GM13976 (cell line): ENCODE data around the gene ARID1A.

Experiments used
- DNase-seq: peaks from one replicate; pipeline ENCODE4 v3.0.0; 2012; ENCODE audit warnings: low spot score
- CTCF ChIP-seq: IDR thresholded peaks from 2 replicates; pipeline ENCODE4 v1.5.1; 2012; ENCODE audit warnings: borderline replicate concordance, mild to moderate bottlenecking; ENCODE audit not compliant: insufficient read depth; ENCODE audit errors: extremely low read depth, missing control alignments, control extremely low read depth
- in situ Hi-C: fragments of 300-500 bp; cut with MboI; formaldehyde crosslinking; loops from one replicate; pipeline ENCODE4 v1.12.0; 2022; ENCODE audit warnings: low sequenced_read_pairs, mixed read lengths, inconsistent platforms; ENCODE audit not compliant: unreplicated experiment

ARID1A gene

GRCh38 chr1:26697978-26698849 lies 2.4 kb downstream of the ARID1A start:
- no peak for TF ChIP-seq CTCF
- DNase-seq, result peak; percentile 71
- in situ Hi-C loops, result no loop called here

GRCh38 chr1:26700711-26701110 lies 4.9 kb downstream of the ARID1A start:
- no peak for DNase-seq
- in situ Hi-C loops, result no loop called here
- TF ChIP-seq CTCF, result no peak

- TF ChIP-seq CTCF, result no peak
- no peak for DNase-seq
- in situ Hi-C loops, result no loop called here
Observed at GRCh38 chr1:26701266-26701994, 5.6 kb downstream of the ARID1A start.

- DNase-seq, result no peak
- TF ChIP-seq CTCF, result no peak
- in situ Hi-C loops, result no loop called here
Observed at GRCh38 chr1:26701995-26702679, 6.3 kb downstream of the ARID1A start.

- no peak for DNase-seq
- no peak for TF ChIP-seq CTCF
- in situ Hi-C loops, result no loop called here
Observed at GRCh38 chr1:26702680-26703038, 6.8 kb downstream of the ARID1A start.

- DNase-seq, result no peak
- TF ChIP-seq CTCF, result no peak
- in situ Hi-C loops, result no loop called here
Observed at GRCh38 chr1:26703478-26703877, 7.7 kb downstream of the ARID1A start.
